Activated CD4-positive, CD25-positive, alpha-beta regulatory T cell treated with anti-CD3 and anti-CD28 coated beads, Interleukin-2, amount 50 U/mL, for 72 hours (primary cell): Measurements from ENCODE around the gene PHLDA2.
"Not testable (repeated sequence)": the region's sequence is repeated elsewhere in the genome, so short reads cannot be mapped to it uniquely, and the experiment has no call there.

ENCODE experiments used
- DNase-seq: peaks from one replicate; pipeline ENCODE4 v3.0.0; 2021

The PHLDA2 gene

DNA sequence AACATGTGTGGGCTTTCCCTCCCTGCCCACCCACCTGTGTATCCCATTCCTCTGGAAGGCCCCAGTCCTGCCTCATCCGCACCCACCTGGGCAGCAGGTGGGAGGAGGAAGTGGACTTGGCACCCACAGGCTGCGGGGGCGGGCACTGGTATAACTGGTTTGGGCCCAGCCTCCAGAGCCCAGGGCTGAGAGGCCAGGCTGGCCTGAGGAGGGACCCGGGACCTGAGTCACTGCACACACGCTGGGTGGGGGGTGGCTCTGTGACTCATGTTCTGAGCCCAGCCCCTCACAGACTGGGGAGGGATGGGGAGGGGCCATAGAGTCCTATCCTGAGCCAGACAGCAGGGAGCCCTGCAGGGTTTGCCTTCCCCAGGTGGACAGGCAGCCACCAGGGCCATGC lies 16.7 kb downstream of the PHLDA2 start:
- no peak for DNase-seq

DNA sequence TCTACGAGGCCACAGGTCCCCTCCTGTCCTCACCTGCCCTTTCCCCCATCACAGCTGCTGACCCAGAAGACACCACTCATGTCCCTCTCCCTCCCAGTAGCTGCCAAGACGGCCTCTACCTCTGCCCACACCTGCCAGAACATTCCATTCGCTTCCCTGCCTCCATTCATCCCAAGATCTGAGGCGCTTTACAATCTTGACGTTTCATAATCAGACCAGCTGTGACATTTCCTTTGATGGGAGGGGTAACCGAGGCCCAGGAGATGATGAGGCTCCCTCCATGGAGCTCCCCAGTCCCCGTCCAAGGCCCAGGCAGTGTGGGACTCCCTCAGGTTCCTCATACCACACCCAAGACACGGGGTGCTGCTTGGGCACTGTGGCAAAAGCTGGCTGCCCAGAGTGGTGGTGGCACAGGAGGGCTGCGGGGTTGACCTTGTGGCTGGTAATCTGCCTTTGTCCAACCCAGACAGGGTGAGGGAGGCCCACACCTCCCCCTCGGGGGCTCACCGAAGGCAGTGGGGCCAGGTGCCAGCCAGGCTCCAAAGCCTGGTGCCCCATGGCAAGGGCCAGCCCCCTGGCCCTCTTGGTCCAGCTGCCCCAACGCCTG lies 17.3 kb downstream of the PHLDA2 start:
- no peak for DNase-seq

DNA sequence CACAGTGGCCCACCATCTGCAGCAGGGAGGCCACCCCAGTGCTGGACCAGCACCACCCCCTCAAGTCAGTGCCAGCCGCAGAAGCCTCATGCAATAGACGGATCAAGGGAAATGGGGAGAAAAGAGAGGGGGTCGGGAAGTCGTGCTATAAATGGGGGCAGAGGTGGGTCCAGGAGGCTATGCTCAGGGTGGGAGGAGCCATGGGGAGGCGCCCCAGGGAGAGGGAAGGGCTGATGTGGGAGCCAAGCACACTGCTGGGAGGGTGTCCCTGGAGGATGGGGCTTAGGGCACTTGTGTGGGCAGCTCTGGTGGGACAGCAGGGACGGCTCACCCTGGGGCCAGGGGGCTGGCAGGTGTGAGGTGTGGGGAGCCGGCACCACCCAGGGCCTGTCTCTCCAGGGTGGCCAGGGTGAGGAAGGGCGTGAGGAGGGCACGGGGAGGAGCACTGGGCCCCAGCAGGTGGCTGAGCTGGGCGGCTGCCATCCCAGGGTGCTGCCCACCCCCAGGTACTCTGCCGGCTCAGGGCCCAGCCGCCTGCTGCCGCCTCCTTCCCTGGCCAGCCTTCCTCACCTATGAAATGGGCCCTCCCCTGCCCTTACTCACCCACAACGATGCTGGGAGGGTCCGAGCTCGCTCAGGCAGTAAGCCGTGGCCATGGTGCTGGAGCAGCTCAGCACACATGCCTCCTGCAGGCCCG lies 18.0 kb downstream of the PHLDA2 start:
- DNase-seq = no peak

DNA sequence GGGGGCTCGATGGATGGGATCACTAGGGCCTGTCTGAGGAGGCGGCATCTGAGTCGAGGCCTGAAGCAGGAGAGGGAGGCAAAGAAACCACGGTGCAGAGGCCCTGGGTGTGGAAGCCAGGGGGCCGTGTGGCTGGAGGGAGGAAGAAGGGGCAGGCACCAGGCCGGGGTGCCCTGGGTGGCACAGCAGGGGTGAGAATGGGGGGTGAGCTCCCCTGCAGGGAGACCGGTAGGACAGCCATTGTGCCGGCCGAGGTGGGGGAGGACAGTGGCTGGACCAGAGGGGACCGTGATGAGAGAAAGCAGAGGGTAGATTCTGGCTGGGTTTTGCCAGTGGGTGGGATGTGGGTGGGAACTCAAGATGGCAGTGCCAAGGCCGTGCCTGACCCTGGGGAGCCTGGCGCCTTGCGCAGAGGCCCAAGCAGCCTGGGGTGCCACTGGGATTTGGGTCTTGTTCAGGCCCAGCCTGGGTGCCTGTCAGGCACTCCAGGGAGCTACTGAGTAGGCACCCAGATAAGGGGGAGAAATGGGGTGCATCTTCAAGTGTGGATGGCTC lies 18.7 kb downstream of the PHLDA2 start:
- DNase-seq = no peak

DNA sequence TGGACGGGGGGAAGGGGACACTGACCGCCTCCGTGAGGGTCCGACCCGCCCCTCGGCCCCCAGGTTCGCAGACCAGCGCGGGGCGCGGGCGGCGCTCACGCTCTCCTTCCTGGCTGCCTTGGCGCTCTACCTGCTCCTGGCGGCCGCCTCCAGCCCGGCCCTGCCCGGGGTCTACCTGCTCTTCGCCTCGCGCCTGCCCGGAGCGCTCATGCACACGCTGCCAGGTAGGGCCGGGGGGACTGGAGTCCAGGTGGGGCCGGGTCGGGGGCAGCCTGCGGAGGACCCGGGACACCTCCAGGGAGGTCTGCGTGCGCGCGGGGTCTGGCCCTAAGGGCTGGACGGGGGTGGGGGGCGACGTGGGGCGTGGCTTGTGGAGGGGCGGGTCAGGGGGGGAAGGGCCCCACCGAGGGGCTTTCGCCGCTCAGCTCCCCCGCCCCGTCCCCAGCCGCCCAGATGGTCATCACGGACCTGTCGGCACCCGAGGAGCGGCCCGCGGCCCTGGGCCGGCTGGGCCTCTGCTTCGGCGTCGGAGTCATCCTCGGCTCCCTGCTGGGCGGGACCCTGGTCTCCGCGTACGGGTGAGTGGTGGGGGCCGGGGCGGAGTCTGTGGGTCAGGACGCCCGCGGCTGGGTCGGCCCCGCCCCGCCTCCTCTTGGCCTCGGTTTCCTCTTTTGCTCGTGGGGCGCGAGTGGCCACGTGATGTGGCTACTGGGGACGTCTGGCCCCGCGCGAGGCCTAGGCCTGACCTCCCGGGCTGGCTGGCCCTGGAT lies 19.9 kb downstream of the PHLDA2 start:
- DNase-seq = no peak

DNA sequence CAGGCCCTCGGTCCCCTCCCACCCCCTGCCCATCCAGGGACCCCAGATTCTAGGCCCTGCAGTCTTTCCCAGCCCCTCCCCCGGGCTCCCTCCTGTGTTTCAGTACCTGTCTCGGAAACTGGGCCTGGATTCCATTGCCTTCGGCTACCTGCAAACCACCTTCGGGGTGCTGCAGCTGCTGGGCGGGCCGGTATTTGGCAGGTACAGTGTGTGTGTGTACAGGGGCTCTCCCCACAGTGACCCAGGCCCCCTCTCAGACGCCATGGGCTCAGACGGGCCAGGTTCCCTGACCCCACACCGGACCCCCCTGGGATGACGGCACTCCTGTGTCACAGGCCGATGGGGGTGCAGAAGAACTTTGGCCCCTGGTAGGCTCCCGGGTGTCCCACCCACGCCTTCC lies 21.1 kb downstream of the PHLDA2 start:
- DNase-seq = no peak

DNA sequence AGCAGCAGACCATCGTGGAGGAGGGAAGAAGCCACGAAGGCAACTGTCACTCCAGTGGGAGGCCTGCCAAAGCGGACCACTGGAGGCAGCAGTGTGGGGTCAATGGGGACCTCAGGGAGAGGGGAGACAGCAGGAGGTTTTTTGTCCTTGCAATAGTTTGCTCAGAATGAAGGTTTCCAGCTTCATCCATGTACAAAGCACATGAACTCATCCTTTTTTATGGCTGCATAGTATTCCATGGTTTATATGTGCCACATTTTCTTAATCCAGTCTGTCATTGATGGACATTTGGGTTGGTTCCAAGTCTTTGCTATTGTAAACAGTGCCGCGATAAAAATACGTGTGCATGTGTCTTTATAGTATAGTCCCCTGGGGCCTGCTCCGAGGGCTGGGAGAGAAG lies 23.9 kb downstream of the PHLDA2 start:
- DNase-seq = not testable (repeated sequence)

DNA sequence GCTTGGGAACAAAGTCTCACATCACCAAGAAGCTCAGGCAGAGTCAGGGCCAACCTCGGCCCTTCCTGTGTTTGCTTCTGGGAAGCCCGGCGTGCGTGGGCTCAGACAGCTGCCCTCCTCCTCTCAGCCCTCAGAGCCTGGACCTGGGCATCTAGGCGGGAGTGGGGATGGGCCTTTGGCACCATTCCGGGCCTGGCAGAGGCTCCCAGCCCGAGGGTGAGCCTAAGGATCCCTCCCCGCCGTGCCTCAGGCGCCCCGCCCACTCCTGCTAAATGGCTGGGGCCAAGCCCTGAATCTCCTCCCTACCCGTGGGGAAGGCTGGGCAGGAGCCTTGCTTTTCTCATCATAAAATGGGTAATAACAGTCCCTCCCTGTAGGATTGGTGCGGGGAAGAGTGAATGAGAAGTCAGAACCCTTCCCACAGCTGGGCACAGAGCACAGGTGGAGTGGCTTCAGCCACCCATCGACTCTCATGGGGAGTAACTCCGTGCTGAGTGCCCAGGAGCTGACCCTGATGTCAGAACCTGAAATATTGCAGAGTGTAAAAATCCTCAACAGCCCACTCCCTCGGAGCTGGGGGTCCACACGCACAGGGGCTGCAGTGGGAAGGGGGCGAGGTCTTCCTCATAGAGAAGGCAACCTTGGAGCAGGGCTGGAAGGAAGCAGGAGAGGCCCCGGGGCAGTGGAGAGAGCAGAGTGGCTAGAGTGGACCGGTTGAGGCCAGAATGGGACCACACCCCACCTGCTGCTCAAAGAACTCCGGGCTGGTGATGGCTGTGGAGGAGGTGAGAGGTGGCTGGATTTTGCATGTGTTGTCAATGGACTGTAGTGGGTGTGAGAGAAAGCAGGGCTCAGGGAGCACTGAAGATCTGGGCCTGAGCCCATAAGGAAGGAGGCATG lies 24.8 kb downstream of the PHLDA2 start:
- no peak for DNase-seq

DNA sequence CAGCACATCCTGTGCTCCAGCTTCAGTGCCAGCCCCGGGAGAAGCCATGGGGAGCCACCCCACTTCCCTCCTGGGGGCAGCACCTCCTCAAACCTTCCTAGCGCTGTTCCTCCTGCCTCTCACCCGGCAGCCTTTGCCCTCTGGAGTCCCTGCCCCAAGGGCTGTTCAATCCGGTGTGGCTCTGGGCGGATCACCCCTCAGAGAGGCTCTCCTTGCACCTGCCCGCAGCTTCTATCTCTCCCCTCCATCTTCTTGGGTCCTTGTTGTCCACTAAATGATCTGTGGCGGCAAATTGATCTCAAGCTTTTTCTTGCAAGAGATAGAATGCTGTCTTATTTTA lies 25.6 kb downstream of the PHLDA2 start:
- no peak for DNase-seq

DNA sequence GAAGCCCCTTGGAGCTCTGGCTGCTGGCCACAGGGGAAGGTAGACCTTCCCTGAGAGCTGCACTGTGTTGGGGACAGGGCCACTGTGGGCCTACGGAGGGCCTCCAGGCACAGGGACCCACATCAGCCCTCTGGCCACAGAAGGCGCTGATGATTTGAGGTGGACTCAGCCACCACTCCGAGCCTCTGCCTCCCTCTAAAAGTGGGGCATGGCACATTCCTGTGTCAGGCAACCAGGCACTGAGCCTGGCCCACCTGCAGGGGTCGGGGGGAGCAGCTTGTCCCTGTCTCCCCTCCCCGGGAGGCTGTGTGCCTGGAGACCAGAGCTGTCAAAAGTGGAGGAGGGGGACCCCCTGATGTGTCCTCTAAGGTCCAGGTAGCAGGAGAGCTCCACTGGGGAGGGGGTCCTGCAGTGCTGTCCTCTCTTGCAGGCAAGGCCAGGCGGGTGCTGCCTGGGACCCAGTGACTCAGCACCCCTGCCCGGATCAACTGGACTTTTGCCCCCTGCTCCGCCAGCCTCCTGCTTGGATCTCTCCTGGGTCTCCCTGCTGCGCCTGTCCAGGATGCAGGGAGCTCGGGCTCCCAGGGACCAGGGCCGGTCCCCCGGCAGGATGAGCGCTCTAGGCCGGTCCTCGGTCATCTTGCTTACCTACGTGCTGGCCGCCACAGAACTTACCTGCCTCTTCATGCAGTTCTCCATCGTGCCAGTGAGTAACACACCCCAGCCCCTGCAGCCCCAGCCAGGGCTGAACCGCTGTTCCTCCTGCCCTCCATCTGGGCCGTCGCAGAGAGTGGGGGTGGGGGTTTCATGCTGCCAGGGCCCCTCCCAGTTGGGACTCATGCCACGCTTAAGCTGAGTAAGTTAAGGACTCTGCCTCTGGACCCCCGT lies 26.2 kb downstream of the PHLDA2 start:
- DNase-seq = no peak

DNA sequence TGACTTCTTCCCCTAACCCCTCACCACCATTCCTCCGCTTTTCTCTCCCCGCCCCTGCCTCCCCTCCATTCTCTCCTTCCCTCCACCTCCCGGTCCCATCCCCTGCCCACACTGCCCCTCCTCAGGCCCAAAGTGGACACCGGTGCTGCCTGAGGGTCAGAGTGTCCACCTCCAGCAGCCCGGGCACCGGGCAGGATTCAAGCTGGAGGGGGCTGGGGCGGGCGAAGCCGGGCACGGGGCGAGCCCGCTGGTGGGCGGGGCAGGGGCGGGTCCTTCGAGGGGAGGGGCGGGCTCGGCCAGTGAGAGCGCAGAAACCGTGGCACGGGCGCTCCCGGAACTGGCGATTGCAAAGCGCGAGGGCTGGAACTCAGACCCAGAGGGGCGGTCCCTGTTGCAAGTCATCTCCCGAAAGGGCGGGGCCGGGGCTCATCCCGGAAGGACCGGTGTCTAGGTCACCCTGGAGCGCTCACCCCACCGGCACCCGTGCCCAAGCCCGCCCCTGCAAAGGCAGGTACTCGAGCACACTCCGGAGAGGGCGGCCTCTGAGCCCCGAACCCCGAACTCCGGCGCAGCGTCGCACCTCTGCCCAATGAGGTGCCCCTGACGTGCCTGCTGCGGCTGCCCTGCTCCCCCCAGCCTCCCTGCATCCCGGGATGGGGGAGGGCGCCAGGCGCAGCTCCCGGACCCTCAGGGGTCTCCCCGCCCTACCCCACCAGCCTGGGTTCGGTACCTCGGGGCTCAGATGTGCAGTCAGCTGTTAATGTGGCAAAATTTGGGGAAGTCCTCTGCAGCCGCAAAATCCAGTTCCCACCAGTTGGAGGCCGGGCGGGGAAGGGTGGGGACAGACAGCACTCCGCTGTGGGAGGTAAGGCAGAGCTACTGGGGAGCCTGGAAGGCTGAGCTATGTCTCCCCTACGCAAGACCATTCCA lies 27.1 kb downstream of the PHLDA2 start:
- DNase-seq = peak; percentile 94

DNA sequence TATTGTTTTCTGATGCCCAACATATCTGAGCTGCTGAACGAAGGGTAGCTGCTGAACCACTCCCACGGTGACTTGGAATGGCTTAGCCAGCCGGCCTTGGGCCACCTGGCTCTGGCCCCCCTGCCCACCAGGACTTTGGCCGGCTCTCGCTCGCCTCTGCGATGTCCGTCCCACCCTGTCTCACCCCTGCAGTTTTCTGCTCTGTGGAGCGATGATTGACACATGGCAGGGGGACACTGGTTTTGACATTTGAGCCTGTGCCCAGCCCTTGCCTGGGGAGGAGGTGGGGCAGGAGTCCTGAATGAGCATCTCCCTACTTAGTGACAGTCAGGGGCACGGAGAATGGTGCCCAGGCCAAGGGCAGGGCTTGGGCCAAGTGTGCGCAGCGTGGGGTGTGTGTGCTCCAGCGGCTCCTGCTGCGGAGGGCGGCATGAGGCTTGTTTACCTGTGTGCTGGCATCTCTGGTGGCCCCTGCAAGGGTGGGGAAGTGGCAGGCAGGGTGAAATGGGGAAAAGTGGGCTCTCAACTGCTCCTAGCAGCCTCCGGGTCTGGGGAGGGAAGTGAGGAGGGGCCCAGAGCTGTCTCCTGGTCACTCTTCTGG lies 27.9 kb downstream of the PHLDA2 start:
- DNase-seq = no peak

DNA sequence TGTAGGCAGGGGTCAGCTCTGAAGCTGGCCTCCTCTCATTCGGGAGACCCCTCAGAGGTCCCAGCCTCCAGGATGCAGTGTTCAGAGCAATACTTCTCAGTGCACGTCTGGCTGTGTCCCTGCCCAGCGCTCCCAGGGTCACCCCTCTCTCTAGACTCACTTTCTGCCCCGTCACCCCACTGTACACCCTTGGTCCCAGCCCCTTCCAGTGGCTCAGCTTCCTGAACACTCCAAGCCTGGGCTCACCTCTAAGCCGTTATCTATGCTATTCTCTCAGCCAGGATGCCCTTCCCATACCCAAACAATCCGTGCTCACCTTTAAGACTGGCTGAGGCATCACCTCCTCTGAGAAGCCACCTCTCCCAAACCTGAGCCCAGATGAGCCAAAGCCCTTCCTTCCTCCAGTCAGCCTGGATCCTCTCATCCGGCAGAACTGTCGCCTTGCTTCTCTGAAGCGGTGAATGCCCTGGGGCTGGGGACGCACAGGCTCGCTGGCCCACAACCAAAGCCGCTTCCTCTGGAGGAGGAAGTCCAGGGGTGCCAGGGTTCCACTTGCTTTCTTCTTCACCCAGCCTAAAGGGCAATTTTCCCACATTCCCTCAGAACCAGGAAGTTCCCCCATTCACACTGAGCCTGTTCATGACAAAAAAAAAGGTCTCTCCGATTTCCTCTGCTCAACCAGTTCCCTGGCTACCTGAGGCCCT lies 30.0 kb downstream of the PHLDA2 start:
- no peak for DNase-seq

DNA sequence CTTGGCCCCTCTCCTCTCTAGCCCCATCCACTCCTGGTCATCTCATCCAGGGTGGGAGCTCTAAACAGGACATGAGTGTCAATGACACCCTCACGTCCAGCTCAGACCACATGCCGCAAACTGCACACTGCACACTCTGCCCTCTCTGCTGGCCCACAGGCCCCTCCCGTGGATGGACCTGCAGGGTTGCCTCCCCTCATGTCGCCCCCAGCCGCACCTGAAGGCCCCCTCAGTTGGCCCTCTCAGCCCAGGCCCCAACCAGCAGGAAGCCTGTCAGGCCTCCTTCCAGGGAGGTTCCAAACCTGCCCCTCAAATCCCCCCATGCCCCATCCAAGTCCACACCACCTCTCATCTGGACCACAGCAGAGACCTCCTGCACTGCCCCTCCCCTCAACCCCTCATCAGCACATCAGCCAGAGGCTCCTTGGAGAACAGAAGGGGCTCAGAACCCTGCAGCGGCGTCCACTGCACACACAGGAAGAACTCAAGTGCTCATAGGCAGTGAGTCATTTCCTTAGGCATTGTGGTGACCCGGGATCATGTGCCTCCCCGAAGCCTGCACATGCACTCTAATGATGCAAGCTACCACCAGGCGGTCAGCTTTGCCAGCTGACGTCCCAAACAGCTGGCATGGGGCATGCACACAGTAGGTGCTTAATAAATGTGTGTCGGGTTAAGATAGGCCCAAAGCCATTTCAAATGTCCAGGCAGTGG lies 30.7 kb downstream of the PHLDA2 start:
- DNase-seq = peak; percentile 53

DNA sequence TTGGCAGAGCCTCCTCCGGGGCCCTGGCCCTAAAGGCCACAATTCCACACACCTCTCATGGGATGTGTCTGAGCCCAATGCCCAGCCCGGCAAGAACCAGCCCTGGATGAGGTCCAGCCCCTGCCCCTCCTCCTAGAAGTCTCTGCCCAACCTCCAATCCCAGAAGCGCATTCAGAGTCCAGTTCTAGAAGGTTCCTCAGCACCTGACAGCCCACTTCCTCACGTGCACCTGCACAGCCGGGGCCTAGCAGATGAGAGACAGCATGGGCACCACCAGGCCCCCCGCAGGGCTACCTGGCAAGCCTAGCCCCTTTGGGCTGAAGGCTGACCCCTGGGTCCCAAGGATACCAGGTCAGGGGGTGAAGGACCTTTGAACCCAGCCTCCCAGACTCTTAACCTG lies 32.2 kb downstream of the PHLDA2 start:
- DNase-seq = no peak

DNA sequence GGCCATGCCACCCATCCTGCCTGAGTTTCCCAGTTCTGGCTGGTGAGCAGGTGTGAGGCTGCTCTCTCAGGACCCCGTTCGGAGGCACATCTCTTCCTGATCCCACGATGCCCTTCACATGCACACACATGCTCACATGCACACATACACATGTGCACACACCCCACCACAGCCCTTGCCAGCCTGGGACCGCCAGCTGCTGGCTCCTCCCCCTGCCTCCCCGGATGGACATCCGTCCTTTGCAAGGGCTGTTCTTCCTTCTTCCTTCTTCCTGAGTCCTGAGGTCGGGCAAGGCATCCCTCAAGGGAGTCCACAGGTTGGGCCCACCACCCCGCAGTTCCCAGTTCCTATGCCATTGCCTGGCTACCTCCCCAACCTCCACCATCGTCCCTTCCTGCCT lies 33.2 kb downstream of the PHLDA2 start:
- DNase-seq = no peak

DNA sequence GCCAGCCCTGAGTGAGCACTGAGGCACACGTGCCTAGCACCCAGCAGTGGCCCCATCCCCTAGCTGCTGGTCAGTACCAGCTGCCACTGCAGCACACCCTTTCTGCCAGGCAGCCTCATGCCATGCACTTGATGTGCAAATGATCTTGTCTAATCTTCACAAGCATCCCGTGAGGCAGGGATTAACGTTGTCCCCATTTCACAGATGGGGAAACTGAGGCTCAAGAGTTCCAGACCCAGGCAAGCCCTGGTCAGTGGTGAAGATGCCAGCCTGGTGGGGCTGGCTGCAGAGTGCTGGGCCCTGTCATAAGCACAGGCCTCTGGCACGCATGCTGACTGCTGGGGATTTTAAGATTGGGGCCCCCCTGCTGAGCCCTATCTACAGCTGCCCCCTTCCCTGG lies 35.3 kb downstream of the PHLDA2 start:
- DNase-seq = no peak

DNA sequence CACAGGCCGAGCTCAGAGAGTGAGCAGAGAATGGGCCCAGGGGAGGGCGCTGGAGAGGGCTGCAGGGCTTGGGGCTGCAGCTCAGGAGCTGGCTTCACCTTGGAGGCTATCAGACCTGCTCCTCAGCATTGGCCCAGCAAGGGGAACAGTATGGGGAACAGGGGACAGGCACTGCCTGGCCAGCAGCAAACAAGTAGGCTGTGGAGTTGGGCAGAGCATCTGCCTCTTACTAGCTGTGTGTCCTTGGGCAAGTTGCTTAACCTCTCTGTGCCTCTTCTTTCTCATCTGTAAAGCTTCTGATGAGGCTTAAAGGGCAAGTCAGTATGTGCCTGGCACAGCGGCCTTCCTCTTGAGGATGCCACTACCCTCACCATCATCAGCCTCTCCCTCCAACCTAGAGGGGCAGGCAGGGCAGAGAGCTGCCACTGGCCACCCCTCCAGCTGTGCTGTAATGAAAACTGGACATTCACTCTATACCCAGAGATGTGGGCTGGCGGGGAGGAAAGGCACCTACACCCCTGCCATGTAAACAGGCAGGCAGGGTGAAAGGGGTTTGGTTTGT lies 36.2 kb downstream of the PHLDA2 start:
- no peak for DNase-seq
